ENCODE results near the gene TREML2. TPM values are rescaled to one million over a fixed set of nuclear protein-coding genes. Genes with fewer than 3 reads are reported as not detected.
"Not testable (repeated sequence)": the region's sequence is repeated elsewhere in the genome, so short reads cannot be mapped to it uniquely, and the experiment has no call there.

The TREML2 gene
- total RNA-seq = under 1 TPM in 4 of 6 experiments, not detected in 2; 0.06 to 0.20 (median 0.12) TPM
- long read RNA-seq = 0 reads

GRCh38 chr6:41200901-41201763 is at the start of gene TREML2:
Gene TREML2, minus strand, starts transcription at chr6:41201149. Its CDS starts 141 bp downstream, at chr6:41201008.
- peak; percentile 37 to 48 (median 44) for ATAC-seq
- intact Hi-C loops (cut with DNase I) = no loop called here

GRCh38 chr6:41247882-41248705 is 47.1 kb upstream of the TREML2 start:
- Histone ChIP-seq H3K27me3 (no peaks in the 10 kb centered on the region), H3K27ac (no peak overlapping the region), H3K4me1 (no peaks in the 10 kb centered on the region), H3K9me3 (no peaks in the 10 kb centered on the region), H3K4me3 (no peak overlapping the region), H3K36me3 (no peaks in the 10 kb centered on the region)
- ATAC-seq (no peak), DNase-seq (no peak)
- WGBS (ENCODE audit: insufficient coverage, low coverage, low lambda C conversion rate, missing lambda C conversion rate) = 54% methylated on average over 7 of the region's 7 CpGs
- intact Hi-C loops (cut with DNase I) = no loop called here
- TF ChIP-seq POLR2A (IDR thresholded peaks at IDR 0.05) = no peak
- no peak for TF ChIP-seq CTCF (IDR thresholded peaks at IDR 0.05)

More at GRCh38 chr6:41200901-41201763, at the start of gene TREML2:
- TF ChIP-seq CTCF (IDR thresholded peaks at IDR 0.05) (no peak), POLR2A (IDR thresholded peaks at IDR 0.05) (no peak)
- 50% methylated on average over 2 of the region's 12 CpGs for WGBS (ENCODE audit: insufficient coverage, low coverage, low lambda C conversion rate, missing lambda C conversion rate)
- Histone ChIP-seq H3K4me3 (no peak within 1 kb of the TSS), H3K27ac (peak within 1 kb of the TSS; percentile 4 to 43 (median 28)), H3K4me1 (no peaks in the 10 kb centered on the region), H3K9me3 (no peaks in the 10 kb centered on the region), H3K36me3 (no peaks in the 10 kb centered on the region), H3K27me3 (no peaks in the 10 kb centered on the region)
- DNase-seq = peak in 2 of 3 donors; percentile 35 to 62

GRCh38 chr6:41247288-41247865 is 46.4 kb upstream of the TREML2 start:
- ATAC-seq = no peak
- Histone ChIP-seq H3K4me1 (no peaks in the 10 kb centered on the region), H3K4me3 (no peak overlapping the region), H3K27me3 (no peaks in the 10 kb centered on the region), H3K36me3 (no peaks in the 10 kb centered on the region), H3K27ac (no peak overlapping the region), H3K9me3 (no peaks in the 10 kb centered on the region)
- DNase-seq = no peak
- TF ChIP-seq CTCF (IDR thresholded peaks at IDR 0.05) (no peak), POLR2A (IDR thresholded peaks at IDR 0.05) (no peak)
- intact Hi-C loops (cut with DNase I) = no loop called here
- 50% methylated on average over 2 of the region's 9 CpGs for WGBS (ENCODE audit: insufficient coverage, low coverage, low lambda C conversion rate, missing lambda C conversion rate)

GRCh38 chr6:41246529-41246928 is 45.6 kb upstream of the TREML2 start:
- H3K27me3 ChIP-seq; H3K36me3 ChIP-seq; H3K4me3 ChIP-seq; H3K9me3 ChIP-seq; intact Hi-C loops (cut with DNase I); H3K27ac ChIP-seq; DNase-seq; ATAC-seq; H3K4me1 ChIP-seq: not testable (repeated sequence)
- 60% methylated on average over 4 of the region's 4 CpGs for WGBS (ENCODE audit: insufficient coverage, low coverage, low lambda C conversion rate, missing lambda C conversion rate)

All from right lobe of liver (tissue), 6 donors.